ENCODE results near the gene SHC3. TPM values are rescaled to one million over a fixed set of nuclear protein-coding genes. Genes with fewer than 3 reads are reported as not detected.

Gene SHC3
- total RNA-seq, 1 experiment from 2014 or later = 0.69 TPM

DNA sequence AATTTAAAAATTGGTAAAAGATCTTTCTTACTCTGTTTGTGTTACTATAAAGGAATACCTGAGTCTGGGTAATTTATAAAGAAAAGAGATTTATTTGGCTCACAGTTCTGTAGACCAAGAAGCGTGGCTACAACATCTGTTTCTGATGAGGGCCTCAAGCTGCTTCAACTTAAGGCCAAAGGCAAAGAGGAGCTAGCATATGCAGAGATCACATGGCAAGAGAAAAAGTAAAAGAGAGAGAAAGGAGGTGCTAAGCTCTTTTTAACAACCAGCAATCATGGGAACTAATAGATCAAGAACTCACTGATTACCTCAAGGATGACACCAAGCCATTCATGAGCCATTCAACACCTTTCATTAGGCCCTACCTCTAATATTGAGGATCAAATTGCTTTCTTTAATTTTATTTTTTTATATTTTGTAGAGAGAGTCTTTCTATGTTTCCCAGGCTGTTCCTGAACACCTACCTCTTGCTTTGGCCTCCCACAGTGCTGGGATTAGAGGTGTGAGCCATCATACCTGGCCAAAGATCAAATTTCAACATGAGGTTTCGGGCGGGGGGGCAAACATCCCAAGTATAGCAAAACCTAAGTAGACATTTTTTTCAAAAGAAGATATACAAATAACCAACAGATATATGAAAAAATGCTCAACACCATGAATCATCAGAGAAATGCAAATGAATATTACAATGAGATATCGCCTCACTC lies 16.0 kb upstream of the SHC3 start:
- H3K4me3 ChIP-seq = no peak overlapping the region
- H3K36me3 ChIP-seq = no peaks in the 10 kb centered on the region
- no peaks in the 10 kb centered on the region for H3K27me3 ChIP-seq
- DNase-seq = no peak
- H3K9me3 ChIP-seq = peaks cover 8% of the 10 kb centered on the region; the same call in 1 of the 2 replicates

DNA sequence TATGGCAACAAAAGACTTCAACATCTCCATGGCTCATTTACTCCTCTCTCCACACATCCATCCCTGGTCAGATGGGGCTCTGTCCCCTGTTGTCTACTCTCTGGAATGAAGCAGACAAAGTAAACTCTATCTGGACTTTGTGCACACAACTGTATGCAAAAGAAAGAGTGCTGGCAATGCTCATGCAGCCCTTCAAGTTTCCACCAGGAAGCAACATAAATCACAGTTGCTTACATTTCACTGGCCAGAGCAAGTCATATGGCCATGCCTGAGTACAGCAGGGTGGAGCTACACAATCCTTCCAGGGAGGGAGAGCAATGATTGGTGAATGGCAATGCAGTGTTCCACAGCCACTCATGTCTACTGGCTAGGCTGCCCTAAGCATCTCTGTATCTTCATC lies 12.4 kb upstream of the SHC3 start:
- Histone ChIP-seq H3K9me3 (no peaks in the 10 kb centered on the region), H3K4me3 (no peak overlapping the region), H3K36me3 (no peaks in the 10 kb centered on the region), H3K27me3 (no peaks in the 10 kb centered on the region)
- DNase-seq = no peak

DNA sequence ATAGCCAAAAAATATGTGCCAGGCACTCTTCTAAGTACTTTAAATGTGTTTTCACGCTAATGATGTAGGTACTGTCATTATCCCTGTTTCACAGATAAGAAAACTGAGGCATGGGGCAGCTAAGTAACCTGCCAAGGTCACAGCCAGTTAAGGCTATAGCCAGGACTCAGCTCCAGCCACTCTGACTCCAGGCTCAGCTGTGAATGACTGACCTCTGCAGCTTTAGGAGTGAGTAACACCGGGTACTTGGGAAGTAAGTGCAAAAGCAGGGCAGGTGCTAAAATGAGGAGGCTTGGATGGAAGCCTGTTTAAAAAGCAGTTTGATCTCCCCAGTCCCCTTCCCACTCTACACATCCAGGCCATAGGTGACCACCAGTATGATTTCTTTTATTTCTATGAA lies 10.6 kb upstream of the SHC3 start:
- no peaks in the 10 kb centered on the region for H3K27me3 ChIP-seq
- H3K9me3 ChIP-seq = no peaks in the 10 kb centered on the region
- H3K36me3 ChIP-seq = no peaks in the 10 kb centered on the region
- no peak overlapping the region for H3K4me3 ChIP-seq
- DNase-seq = no peak

DNA sequence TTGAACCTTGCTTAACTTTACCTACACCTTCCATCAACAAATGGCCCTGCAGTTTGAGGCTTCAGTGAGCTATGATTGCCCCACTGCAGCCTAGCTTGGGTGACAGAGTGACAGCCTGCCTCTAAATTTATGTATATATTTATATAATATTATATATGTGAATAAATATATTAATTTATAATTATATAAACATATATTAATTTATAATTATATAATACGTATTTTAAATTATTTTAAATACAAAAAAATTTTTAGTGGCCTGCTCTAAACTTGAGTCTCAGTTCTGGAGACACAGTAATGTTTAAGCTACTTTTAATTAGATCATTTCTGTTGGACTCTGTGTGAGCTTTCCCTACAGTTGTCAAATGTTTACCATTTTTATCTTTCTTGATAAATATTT lies 9.3 kb upstream of the SHC3 start:
- Histone ChIP-seq H3K27me3 (no peaks in the 10 kb centered on the region), H3K4me3 (no peak overlapping the region), H3K36me3 (no peaks in the 10 kb centered on the region), H3K9me3 (no peaks in the 10 kb centered on the region)
- no peak for DNase-seq

DNA sequence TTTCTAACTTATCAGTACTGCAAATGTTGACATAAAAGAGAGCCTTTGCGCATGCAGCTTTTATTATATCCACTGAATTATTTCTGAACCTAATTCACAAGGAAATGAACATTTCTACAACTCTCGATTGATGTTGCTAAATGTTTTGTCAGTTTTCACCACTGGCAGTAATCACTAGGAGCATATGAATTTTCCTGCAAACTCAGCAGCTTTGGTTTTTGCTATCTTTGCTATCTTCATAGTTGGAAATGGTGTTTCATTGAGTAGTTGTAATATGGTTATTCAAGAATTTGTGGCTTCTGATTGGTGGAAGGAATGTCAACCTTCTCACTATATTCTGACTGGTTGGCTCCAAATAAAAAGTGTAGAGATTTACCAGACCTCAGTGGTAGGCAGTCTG lies 8.9 kb upstream of the SHC3 start:
- no peaks in the 10 kb centered on the region for H3K36me3 ChIP-seq
- no peaks in the 10 kb centered on the region for H3K27me3 ChIP-seq
- no peak for DNase-seq
- H3K4me3 ChIP-seq = no peak overlapping the region
- no peaks in the 10 kb centered on the region for H3K9me3 ChIP-seq

DNA sequence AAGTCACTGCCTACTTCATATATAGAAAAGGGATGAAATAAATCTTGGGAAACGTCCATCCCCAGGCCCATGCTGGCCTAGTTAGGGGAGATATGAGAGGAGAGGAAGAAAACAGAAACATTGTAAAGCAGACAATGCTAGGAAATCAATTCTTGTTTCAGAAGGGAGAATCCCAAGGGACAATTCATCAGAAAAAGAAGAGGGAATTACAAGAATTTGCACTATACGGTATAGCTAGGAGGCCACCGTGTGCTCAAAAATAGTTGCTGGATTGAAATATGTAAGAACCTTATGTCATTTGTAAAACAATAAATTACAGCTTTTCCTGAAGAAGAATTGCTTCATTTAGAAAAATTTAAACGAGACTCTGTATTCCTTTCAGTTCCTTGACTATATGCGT lies 8.3 kb upstream of the SHC3 start:
- Histone ChIP-seq H3K36me3 (no peaks in the 10 kb centered on the region), H3K4me3 (no peak overlapping the region)

DNA sequence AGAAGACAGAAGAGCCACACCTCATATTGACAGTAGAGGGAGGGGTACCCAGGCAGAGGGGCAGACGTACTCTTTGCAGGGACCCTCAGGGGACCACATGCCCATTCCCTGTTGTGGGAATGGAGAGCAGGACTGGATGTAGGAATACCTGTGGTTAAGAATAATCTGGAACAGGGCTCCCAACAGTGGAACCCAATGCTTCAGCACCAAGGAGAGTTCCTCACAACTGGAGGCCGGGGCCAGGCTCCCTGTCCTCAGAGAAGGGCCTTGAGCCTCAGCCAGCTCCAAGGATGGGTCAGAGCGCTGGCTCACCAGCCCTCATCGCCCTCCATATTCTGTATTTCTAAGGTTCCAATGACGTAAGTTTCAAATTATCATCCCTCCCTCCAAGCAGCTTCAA lies 7.4 kb upstream of the SHC3 start:
- no peak for DNase-seq
- H3K27me3 ChIP-seq = no peaks in the 10 kb centered on the region
- H3K9me3 ChIP-seq = no peaks in the 10 kb centered on the region
- H3K4me3 ChIP-seq = no peak overlapping the region
- no peaks in the 10 kb centered on the region for H3K36me3 ChIP-seq

More for the DNA sequence above, 8.3 kb upstream of the SHC3 start:
- no peaks in the 10 kb centered on the region for H3K9me3 ChIP-seq
- DNase-seq = no peak
- H3K27me3 ChIP-seq = no peaks in the 10 kb centered on the region

DNA sequence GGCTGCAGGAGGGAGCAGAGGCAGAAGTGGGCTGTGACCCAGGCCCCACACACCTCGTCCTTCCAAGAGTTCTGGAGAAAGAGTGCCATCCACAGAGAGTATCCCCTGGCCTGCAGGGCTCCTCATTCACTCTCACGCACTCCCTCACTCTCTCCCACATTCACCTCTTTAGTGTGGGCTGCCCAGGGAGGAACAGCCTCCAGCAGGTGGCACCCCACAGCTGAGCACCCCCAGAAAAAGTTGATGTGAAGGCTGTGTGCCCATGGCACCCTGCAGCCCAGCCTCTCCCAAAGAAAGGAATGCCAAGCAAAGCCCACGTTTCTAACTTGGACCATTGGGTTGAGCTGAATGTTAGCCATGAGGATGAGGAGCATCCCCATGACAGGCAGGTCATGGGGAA lies 4.5 kb upstream of the SHC3 start:
- Histone ChIP-seq H3K27me3 (no peaks in the 10 kb centered on the region), H3K4me3 (no peak overlapping the region), H3K36me3 (no peaks in the 10 kb centered on the region), H3K9me3 (no peaks in the 10 kb centered on the region)
- no peak for DNase-seq

DNA sequence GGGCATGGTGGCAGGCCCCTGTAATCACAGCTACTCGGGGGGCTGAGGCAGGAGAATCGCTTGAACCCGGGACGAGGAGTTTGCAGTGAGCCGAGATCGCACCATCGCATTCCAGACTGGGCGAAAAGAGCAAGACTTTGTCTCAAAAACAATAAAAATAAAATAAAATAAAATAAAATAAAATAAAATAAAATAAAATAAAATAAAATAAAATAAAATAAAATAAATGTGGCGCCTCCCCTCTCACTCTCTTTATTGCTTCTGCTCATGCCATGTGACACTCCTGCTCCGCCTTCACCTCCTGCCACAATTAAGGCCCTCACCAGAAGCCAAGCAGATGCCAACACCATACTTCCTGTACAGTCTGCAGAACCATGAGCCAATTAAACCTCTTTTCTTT lies 3.8 kb upstream of the SHC3 start:
- no peak overlapping the region for H3K4me3 ChIP-seq
- DNase-seq = no peak
- no peaks in the 10 kb centered on the region for H3K9me3 ChIP-seq
- H3K27me3 ChIP-seq = no peaks in the 10 kb centered on the region
- H3K36me3 ChIP-seq = no peaks in the 10 kb centered on the region

DNA sequence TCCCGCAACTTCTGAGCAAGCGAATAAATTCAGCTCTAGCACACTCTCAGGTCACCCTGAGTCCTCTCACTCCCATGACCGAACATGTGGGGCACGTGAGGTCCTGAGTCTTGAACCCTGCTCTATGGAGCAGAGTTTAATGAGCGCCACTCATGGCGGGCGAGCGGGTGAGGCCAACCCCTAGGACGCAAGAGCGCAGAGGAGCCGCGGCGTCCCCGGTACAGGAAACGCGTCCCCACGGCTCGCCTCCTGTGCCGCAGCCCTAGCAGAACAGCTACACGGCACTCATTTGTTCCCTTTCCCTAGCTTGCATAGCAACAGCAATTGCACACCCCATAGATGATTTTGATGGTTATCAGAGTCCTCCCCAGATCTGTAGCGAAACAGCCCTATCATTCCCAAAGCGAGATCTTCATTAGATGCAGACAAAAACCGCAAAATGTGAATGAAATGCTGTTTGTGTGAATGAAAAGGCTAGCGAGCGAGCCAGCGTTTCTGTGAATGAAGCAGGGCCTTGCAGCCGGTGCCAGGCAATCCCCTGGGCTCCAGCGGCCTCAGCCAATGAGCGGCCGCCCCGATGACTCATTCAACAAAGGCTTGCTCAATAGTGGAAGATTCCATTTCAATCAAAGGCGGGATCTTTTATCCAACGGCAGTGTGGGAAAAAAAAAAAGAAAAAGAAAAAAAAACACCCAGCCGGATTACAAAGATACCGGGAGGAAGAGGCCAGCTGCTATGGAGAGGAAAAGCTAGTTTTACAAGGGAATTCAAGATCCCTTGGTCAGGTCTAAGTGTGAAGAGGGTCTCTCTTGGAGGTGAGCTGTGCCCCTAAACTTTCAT lies 1.5 kb upstream of the SHC3 start:
- no peaks in the 10 kb centered on the region for H3K27me3 ChIP-seq
- H3K4me3 ChIP-seq = peak overlapping the region; percentile 36
- H3K9me3 ChIP-seq = no peaks in the 10 kb centered on the region
- no peaks in the 10 kb centered on the region for H3K36me3 ChIP-seq
- DNase-seq = peak; percentile 92

DNA sequence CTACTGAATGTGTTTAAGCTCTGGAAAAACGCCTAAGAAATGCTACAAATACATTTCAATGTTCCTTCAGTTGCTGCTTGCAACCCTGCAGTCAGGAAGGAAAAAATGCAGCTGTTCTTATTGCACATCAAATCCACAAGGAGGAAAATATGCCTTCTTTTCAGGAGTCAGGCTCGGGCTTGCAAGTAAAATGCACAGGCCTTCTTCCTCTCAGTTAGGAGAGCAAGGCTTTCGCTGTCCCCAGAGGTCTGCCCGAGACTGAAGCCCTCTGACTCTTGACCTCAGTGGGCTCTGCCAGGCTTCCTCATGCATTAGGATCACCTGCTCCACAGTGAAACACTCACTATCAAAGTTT lies 899 bp upstream of the SHC3 start:
- H3K27me3 ChIP-seq = no peaks in the 10 kb centered on the region
- no peaks in the 10 kb centered on the region for H3K36me3 ChIP-seq
- no peak for DNase-seq
- H3K4me3 ChIP-seq = peak overlapping the region; percentile 36; the same call in 1 of the 2 replicates
- H3K9me3 ChIP-seq = no peaks in the 10 kb centered on the region

DNA sequence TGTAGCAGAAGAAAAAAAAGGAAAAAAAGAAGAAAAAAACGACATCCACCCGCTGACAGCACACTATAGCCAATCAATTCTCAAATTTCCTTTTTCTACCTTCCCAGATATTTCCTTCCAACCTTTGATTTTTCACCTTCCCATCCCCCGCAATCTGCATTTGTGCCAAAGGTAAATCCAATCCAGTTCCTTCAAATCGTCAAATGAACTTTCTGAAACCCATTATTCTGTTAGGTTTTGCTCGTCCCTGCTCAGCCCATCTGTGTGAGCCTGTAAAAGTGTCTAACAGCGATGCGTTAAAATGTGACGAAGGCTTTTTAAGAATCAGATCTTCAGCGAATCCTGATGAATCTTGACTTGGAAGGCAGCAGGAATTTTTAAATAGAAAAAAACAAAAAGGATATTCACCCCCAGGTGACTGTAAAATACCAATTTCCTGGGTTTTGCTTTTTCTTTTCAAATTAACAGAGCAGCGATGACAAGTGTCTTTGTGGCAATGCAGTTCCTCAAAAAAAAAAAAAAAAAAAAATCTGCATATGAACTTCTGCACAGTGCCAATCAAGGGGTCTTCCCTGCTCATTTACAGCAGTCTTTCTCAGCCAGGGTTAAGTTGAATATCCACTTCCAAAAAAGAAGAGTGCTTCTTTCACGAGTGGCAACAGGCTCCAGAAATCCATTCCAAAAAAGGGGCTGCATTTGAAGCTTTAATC lies 367 bp upstream of the SHC3 start:
- H3K9me3 ChIP-seq = no peaks in the 10 kb centered on the region
- no peaks in the 10 kb centered on the region for H3K27me3 ChIP-seq
- no peak for DNase-seq
- no peak overlapping the region for H3K4me3 ChIP-seq
- no peaks in the 10 kb centered on the region for H3K36me3 ChIP-seq

DNA sequence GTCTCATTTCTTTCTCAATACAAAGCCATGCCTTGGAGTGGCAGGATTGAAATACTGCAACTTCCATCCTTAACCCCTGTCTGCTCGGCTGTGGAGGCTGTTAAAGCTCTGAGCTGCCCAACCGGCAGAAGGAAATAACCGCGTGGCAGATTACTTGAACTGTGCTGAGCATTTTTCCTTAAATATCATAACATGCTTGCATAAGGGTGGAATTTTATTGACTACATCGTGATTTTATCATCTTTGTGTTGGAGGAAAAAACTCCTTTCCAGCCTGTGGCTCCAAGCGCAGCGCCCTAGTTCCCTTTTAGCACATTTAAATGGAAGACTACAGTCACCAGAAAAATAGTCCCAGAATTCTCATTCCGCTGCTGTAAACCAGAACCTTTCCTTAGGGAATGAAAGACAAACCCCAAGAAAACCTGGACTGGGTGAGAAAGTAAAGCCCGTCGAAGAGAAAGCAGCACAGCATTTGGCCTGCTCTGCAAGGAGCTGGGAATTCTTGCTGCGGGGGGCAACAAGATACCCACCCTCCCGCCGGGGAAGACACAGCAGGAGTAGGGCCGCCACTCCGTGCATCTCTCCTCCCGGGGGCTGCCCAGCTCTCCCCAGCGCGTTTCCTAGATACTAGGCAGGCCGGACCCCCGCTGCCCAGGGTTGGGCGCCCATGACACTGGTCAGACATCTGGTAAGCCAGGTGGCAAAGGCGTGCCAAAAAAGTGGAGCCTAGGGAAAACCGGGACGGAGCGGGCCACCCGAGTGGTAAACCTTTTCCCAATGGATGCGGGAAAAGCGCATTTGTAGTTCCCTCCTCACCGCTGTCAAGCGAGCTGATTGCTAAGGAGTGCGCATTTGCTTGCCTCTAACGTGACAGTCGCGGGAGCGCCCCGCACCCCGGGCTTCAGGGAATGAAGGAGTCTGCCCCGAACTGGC lies 1.3 kb downstream of the SHC3 start:
- Histone ChIP-seq H3K36me3 (no peaks in the 10 kb centered on the region), H3K9me3 (no peaks in the 10 kb centered on the region), H3K27me3 (no peaks in the 10 kb centered on the region), H3K4me3 (no peak overlapping the region)
- DNase-seq = no peak

DNA sequence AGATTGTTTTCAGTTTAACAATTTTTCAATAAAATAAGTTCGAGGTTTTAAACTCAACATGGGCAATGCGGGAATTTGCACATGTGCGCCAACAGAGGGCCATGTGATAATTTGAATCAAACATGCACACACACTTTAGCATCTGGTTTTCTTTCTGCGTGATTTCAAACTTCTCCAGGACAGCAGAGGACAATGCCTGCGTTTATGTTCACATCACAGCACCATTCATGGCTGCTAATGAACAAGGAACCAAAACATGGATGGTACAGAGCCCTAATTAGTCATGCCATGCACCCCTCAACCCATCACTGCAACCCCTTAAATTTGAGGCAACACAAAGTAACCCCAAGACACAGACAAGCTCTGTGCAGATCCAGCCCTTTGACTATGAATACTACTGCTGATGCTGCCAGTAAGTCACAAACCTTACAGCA lies 2.8 kb downstream of the SHC3 start:
- no peak for DNase-seq
- Histone ChIP-seq H3K4me3 (no peak overlapping the region), H3K9me3 (no peaks in the 10 kb centered on the region), H3K36me3 (no peaks in the 10 kb centered on the region), H3K27me3 (no peaks in the 10 kb centered on the region)

DNA sequence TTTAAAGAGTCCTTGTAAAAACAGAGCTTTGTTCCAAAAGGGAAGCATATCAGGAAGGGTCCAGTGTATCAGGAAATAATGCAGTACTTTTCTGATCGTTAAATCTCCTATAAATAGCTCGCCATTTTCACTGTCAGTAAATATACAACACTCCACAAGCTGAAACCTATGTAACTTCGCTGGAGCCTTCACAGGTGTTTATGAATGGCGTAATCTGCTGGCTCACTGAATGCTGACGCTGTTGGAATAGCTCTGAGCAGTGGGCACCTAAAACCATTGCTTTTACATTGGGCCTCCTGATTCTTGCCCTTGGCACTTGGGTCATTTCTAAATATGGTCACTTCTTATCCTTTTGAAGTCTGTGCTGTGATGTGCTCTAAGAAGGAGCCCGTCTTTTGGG lies 4.3 kb downstream of the SHC3 start:
- Histone ChIP-seq H3K36me3 (no peaks in the 10 kb centered on the region), H3K9me3 (no peaks in the 10 kb centered on the region), H3K4me3 (no peak overlapping the region), H3K27me3 (no peaks in the 10 kb centered on the region)
- no peak for DNase-seq

DNA sequence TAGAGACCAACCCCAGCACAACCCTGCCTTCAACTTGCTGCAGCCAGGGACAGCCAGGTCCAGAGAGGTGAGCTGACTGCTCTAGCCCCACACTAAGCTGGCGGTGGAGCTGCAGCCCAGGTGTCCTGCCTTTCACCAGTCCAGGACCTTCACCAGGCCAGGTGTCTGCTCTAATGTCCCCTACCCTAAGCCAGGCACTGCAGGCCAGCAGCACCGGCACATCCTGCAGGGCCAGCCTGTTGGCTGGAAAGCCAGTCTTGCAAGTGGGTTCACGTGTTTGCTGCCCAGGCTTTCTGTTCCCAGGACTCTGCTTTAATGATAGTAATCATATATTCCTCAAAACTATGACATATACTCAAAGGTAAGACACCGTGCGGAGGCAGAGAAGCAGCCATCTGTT lies 5.5 kb downstream of the SHC3 start:
- H3K27me3 ChIP-seq = no peaks in the 10 kb centered on the region
- no peak for DNase-seq
- no peaks in the 10 kb centered on the region for H3K36me3 ChIP-seq
- H3K4me3 ChIP-seq = no peak overlapping the region
- no peaks in the 10 kb centered on the region for H3K9me3 ChIP-seq

DNA sequence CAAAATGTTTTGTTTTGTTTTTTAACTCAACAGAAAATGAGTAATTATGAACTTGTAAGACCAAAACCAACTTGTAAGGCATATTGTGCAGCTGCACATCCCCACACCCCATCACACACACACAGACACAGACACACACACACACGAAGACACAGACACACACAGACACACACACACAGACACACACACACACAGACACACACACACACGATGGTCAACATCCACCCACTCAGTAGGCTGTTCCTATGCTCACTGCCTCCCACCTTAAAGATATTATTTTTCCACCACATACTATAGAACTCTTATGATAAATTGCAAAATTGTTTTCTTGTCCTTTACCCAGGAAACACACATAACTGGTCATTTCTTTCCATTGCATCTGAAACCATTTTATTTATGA lies 6.2 kb downstream of the SHC3 start:
- H3K4me3 ChIP-seq = no peak overlapping the region
- H3K27me3 ChIP-seq = no peaks in the 10 kb centered on the region
- H3K36me3 ChIP-seq = no peaks in the 10 kb centered on the region
- H3K9me3 ChIP-seq = no peaks in the 10 kb centered on the region
- DNase-seq = no peak

Data from MG63 (cell line).